GM19372 (cell line): ENCODE data around the gene F2R.
"Not testable (repeated sequence)": the region's sequence is repeated elsewhere in the genome, so short reads cannot be mapped to it uniquely, and the experiment has no call there.

Source experiments
- ATAC-seq: cut with Tn5 transposase; IDR thresholded peaks from one replicate; pipeline ENCODE4 v1.9.1; 2021; ENCODE audit warnings: mild to moderate bottlenecking, low read depth, moderate library complexity; ENCODE audit not compliant: unreplicated experiment

The F2R gene

DNA sequence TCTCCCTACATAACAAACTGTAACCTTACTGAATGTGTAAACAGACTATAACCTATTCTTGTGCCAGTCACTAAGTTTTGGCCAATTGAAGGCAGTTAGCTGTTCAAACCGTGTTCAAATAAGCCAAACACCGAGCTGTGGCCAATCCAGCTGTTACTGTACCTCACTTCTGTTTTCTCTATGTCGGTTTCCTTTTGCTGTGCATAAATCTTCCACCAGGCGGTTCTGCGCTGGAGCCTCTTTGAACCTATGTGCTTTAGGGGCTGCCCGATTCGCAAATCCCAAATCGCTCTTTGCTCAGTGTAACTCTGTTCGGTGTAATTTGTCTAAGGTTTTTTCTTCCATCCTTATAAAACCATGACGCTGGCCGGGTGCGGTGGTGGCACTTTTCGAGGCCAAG, 31.8 kb downstream of the F2R start:
- no peak for ATAC-seq

DNA sequence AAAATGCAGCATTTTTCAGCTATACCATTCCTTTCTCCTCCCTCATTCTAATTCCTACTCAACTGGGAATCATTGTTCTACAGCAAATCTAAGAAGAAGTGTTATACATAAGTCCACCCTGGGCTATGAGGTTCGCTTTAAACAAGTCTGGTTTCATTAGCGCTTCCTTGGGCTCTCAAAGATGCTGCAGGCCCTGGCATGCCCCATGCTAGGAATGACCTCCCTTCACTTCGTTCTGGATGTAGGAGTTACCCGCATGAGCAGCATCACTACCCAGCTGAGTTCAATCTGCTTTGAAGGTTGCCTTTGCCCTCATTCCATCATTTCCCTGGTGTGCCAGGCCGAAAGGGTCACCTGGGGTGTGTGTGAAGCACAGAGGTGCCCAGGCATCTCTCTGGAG, 35.4 kb downstream of the F2R start:
- ATAC-seq = no peak

DNA sequence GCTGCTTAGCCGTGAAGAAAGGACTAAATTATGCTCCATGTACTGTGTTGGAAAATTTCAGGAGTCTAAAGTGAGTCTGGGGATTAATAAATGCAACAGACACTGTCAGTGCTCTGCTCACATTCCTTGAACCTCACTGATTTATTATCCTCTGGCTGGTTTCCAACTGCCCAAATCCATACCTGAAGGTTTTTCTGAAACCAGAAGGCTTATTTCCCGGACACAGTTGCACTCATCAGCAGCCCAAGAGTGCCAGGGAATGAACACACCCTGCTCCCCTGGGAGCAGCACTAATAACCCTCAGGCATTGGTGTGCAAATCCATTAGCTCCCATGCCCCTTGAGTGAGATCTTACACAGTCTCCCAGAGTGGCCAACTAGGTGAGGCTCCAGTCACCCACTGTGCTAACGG, 38.7 kb downstream of the F2R start:
- ATAC-seq = no peak

GRCh38 chr5:76755779-76756637, 40.1 kb downstream of the F2R start:
- no peak for ATAC-seq

DNA sequence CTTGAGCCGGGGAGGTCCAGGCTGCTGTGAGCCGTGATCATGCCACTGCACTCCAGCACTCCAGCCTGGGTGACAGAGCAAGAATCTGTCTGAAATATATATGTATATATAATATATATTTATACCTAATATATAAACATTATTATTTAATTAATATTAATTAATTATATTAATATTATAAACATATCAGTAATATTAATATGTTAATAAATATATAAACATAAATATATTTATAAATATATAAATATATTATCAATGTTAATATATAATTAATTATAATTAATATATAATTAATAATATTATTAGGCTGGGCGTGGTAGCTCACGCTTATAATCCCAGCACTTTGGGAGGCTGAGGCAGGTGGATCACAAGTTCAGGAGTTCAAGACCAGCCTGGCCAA, 41.1 kb downstream of the F2R start:
- no peak for ATAC-seq

GRCh38 chr5:76761118-76761517, 45.2 kb downstream of the F2R start:
- not testable (repeated sequence) for ATAC-seq

- ATAC-seq = no peak
Observed at GRCh38 chr5:76762484-76762883, 46.6 kb downstream of the F2R start.

DNA sequence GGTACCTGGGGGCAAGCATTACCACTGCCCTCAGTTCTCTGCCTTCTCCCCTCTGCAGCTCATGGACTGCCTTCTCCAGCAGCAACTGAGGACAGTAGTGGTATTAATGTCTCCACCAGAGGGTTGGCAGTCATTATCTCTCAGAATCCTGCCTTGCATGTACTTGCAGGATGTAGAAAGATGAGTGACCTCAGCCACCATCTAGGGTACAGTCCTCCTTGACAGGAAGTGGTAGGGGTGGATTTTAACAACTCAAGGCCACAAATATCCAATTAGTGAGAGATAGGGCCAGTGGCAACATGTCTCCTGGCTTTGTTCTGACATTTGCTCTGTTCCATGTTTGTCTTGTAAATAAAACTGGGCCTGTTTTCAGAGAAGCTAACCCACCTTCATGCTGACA, 47.2 kb downstream of the F2R start:
- no peak for ATAC-seq

- no peak for ATAC-seq
Observed at GRCh38 chr5:76764374-76764773, 48.4 kb downstream of the F2R start.

DNA sequence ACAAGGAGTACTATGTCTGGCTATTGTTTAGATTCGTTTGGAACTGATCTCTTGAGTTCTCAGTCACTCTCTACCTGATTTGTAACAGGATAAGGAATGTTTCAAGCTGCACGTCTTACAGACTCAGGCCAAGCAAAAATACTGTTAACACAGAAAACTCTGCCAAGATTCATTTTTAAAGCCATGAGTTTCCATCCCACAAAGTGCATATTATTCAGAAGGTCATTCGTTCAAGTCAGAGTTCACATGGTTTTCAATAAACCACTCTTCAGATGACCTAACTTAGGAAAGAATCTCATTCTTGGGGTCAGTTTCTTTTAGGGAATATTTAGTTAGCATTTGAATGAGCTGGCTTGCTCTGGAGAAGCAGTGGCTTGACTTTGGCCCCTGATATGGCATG, 49.3 kb downstream of the F2R start:
- no peak for ATAC-seq

DNA sequence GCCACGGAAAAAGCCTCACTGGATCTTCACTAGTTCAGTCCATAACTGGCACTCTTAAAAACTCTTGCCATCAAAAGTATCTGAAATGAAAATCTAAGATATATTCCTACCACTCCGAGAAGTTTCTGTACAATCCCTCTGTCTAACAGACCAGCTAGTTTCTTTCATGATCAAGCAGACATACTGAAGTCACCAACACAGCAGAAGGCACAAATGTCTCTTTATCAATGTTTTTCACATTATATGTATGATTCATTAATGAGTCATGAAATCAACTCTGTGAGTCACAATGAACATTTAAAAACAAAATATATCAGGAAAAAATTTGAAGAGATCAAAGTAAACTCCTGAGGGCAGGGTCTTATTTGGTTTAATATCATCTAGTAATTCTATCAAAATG, 50.8 kb downstream of the F2R start:
- no peak for ATAC-seq

- ATAC-seq = not testable (repeated sequence)
Observed at GRCh38 chr5:76771041-76771440, 55.1 kb downstream of the F2R start.

- no peak for ATAC-seq
Observed at GRCh38 chr5:76771705-76772405, 55.9 kb downstream of the F2R start.

DNA sequence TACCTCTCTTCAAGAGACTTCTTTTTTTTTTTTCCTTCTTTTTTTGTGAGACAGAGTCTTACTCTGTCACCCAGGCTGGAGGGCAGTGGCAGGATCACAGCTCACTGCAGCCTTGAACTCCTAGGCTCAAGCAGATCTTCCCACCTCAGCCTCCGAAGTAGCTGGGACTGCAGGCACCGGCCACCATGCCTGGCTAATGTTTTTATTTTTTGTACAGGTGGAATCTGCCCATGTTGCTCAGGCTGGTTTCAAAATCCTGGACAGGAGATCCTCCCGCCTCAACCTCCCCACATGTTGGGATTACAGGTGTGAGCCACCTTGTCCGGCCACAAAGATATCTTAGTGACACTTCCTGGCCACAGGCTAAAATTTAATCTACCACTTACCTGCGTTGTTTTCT, 60.0 kb downstream of the F2R start:
- no peak for ATAC-seq

- no peak for ATAC-seq
Observed at GRCh38 chr5:76776391-76776790, 60.5 kb downstream of the F2R start.

GRCh38 chr5:76780616-76781015, 64.7 kb downstream of the F2R start:
- ATAC-seq = not testable (repeated sequence)

DNA sequence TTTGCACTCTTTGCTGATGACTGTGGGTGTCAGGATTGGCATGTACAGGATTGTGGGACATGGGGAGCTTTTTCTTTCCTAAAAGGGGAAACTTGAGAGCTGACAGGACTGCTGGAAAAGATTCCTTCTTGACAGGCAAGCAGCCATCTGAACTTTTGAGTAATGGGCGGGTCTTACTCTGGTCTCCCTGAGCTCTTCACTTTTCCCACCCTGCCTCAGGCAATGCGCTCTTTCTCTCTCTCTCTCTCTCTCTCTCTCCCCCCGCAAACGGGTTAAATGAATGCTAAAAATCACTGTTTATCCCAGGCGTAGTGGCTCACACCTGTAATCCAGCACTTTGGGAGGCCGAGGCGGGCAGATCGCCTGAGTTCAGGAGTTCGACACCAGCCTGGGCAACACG, 65.8 kb downstream of the F2R start:
- no peak for ATAC-seq

DNA sequence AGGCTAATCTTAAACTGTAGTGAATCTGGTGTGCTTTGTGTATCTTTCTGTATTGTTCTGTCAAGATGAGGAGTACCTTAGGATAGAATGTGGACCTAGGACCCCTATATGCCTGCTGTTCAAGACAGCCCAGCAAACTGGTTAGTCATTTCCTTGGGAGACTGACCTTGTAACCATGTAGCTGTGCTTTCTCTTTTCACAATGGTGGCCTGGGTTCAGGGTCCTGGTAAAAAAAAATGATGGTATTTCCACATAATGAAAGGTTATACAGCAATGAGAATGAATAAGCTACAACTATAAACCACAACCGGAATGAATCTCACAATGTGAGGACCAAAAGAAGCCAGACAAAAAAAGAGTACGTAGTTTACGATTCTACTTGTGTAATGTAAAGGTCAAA, 66.5 kb downstream of the F2R start:
- ATAC-seq = no peak
